Measurements from ENCODE around the gene RAD23A.

DNA sequence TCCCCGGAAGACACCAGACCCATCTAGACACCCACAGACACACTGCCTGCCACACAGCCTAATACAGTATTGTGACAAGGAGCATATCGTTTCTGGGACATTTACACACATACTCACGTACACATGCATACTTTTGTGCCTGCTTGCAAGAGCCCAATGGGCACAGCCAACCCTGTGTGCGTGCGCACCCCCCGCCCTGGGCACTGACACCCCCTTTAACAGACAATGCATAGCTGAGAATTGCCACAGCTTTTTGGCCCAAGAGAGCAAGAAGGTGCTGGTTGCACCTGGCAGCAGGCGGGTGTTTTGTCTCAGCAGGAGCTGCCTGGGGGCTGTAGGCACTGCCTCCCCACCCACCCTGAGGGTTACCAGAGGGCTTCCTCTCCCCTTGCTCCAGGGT, 47.9 kb downstream of the RAD23A start:
- TF ChIP-seq CTCF (IDR thresholded peaks at IDR 0.05) (no peak), EZH2 (IDR thresholded peaks at IDR 0.05) (no peak), EZH2phosphoT487 (IDR thresholded peaks at IDR 0.05) (no peak)

Data from neural progenitor cell (in vitro differentiated cells).